Measurements from ENCODE around the gene GCK. TPM values are rescaled to one million over a fixed set of nuclear protein-coding genes. Genes with fewer than 3 reads are reported as not detected.

GCK gene
- total RNA-seq, 1 experiment from 2014 or later = not detected

GRCh38 chr7:44116789-44117666, 72.2 kb downstream of the GCK start:
- Mint-ChIP-seq H3K36me3 (ENCODE audit: insufficient read depth, unreplicated experiment) (peaks cover 41% of the 10 kb centered on the region), H3K4me1 (ENCODE audit: low read depth, unreplicated experiment) (peaks cover 5% of the 10 kb centered on the region), H3K9me3 (ENCODE audit: unreplicated experiment) (no peaks in the 10 kb centered on the region), H3K27ac (ENCODE audit: unreplicated experiment) (no peak overlapping the region), H3K4me3 (ENCODE audit: unreplicated experiment) (no peak overlapping the region), H3K27me3 (ENCODE audit: insufficient read depth, unreplicated experiment) (no peaks in the 10 kb centered on the region)
- H3K9me3 ChIP-seq = no peaks in the 10 kb centered on the region
- no peaks in the 10 kb centered on the region for H3K27me3 ChIP-seq (replicated peaks; ENCODE audit: control insufficient read depth, insufficient read depth, low read length)
- H3K36me3 ChIP-seq (ENCODE audit: control insufficient read depth, insufficient read depth, low read length) = peaks cover 2% of the 10 kb centered on the region
- POLR2A ChIA-PET = no interaction called here
- no peaks in the 10 kb centered on the region for H3K4me1 ChIP-seq
- no peak overlapping the region for H3K4me3 ChIP-seq (ENCODE audit: low read depth, low read length)
- BruUV-seq (replicated peaks) = no TSS peak
- CTCF ChIA-PET = no interaction called here
- no peak for DNase-seq
- intact Hi-C loops (cut with micrococcal nuclease; ENCODE audit: unreplicated experiment) = no loop called here
- TF ChIP-seq CTCF (IDR thresholded peaks at IDR 0.05; ENCODE audit: insufficient read depth in 1 of 2, low read depth in 1 of 2, low read length in 1 of 2, severe bottlenecking in 1 of 2, unreplicated experiment in 1 of 2) = no peak

- ChIA-PET CTCF (no interaction called here), POLR2A (no interaction called here)
- no peaks in the 10 kb centered on the region for H3K27me3 ChIP-seq (replicated peaks; ENCODE audit: control insufficient read depth, insufficient read depth, low read length)
- H3K27ac Mint-ChIP-seq (ENCODE audit: unreplicated experiment) = no peak overlapping the region
- TF ChIP-seq CTCF (IDR thresholded peaks at IDR 0.05; ENCODE audit: insufficient read depth in 1 of 2, low read depth in 1 of 2, low read length in 1 of 2, severe bottlenecking in 1 of 2, unreplicated experiment in 1 of 2) = no peak
- no peak overlapping the region for H3K4me3 Mint-ChIP-seq (ENCODE audit: unreplicated experiment)
- peaks cover 5% of the 10 kb centered on the region for H3K4me1 Mint-ChIP-seq (ENCODE audit: low read depth, unreplicated experiment)
- no peaks in the 10 kb centered on the region for H3K9me3 Mint-ChIP-seq (ENCODE audit: unreplicated experiment)
- no peaks in the 10 kb centered on the region for H3K9me3 ChIP-seq
- peaks cover 2% of the 10 kb centered on the region for H3K36me3 ChIP-seq (ENCODE audit: control insufficient read depth, insufficient read depth, low read length)
- intact Hi-C loops (cut with micrococcal nuclease; ENCODE audit: unreplicated experiment) = no loop called here
- H3K36me3 Mint-ChIP-seq (ENCODE audit: insufficient read depth, unreplicated experiment) = peaks cover 46% of the 10 kb centered on the region
- H3K4me1 ChIP-seq = no peaks in the 10 kb centered on the region
- no peak overlapping the region for H3K4me3 ChIP-seq (ENCODE audit: low read depth, low read length)
- BruUV-seq (replicated peaks) = no TSS peak
- H3K27me3 Mint-ChIP-seq (ENCODE audit: insufficient read depth, unreplicated experiment) = no peaks in the 10 kb centered on the region
- no peak for DNase-seq
These were observed 73.0 kb downstream of the GCK start for GRCh38 chr7:44116087-44116788.

- no TSS peak for BruUV-seq (replicated peaks)
- H3K27me3 ChIP-seq (replicated peaks; ENCODE audit: control insufficient read depth, insufficient read depth, low read length) = no peaks in the 10 kb centered on the region
- CTCF ChIA-PET = interaction anchor here (0.6 kb wide), 1 partner anchor 86 kb away, joined by 12 read pairs; no protein-coding TSS in a partner anchor
- H3K36me3 ChIP-seq (ENCODE audit: control insufficient read depth, insufficient read depth, low read length) = peaks cover 2% of the 10 kb centered on the region
- POLR2A ChIA-PET = no interaction called here
- no peaks in the 10 kb centered on the region for H3K9me3 ChIP-seq
- H3K4me3 Mint-ChIP-seq (ENCODE audit: unreplicated experiment) = no peak overlapping the region
- no peaks in the 10 kb centered on the region for H3K9me3 Mint-ChIP-seq (ENCODE audit: unreplicated experiment)
- no peak for DNase-seq
- no peaks in the 10 kb centered on the region for H3K4me1 ChIP-seq
- no peaks in the 10 kb centered on the region for H3K4me1 Mint-ChIP-seq (ENCODE audit: low read depth, unreplicated experiment)
- no peak overlapping the region for H3K4me3 ChIP-seq (ENCODE audit: low read depth, low read length)
- no peak overlapping the region for H3K27ac Mint-ChIP-seq (ENCODE audit: unreplicated experiment)
- H3K36me3 Mint-ChIP-seq (ENCODE audit: insufficient read depth, unreplicated experiment) = peaks cover 39% of the 10 kb centered on the region
- intact Hi-C loops (cut with micrococcal nuclease; ENCODE audit: unreplicated experiment) = no loop called here
- no peaks in the 10 kb centered on the region for H3K27me3 Mint-ChIP-seq (ENCODE audit: insufficient read depth, unreplicated experiment)
- no peak for TF ChIP-seq CTCF (IDR thresholded peaks at IDR 0.05; ENCODE audit: insufficient read depth in 1 of 2, low read depth in 1 of 2, low read length in 1 of 2, severe bottlenecking in 1 of 2, unreplicated experiment in 1 of 2)
These were observed 74.5 kb downstream of the GCK start for GRCh38 chr7:44114586-44115310.
